GM23338 (cell line): ENCODE measurements around the gene SPIN2B. TPM values are rescaled to one million over a fixed set of nuclear protein-coding genes. Genes with fewer than 3 reads are reported as not detected.

Experiments used
- ATAC-seq: fragments of 200-7000 bp; cut with Tn5 transposase; 3 replicates; pipeline ENCODE4 v1.9.1; 2020
- DNase-seq: peaks from one replicate; pipeline ENCODE4 v3.0.0-alpha.2; 2015; ENCODE audit warnings: low spot score
- H2AFZ ChIP-seq: fragments of 200-600 bp; sonication (generic); 2 replicates; pipeline ENCODE4 v1.8.0; 2016; ENCODE audit warnings: antibody characterized with exemption, mild to moderate bottlenecking, moderate library complexity
- H3F3A ChIP-seq: fragments of 200-600 bp; sonication (generic); replicated peaks from 2 replicates; pipeline ENCODE4 v1.8.0; 2017; ENCODE audit warnings: antibody characterized with exemption, mixed run types, low read depth
- H3K27ac ChIP-seq: fragments of 200-600 bp; sonication (generic); 2 replicates; pipeline ENCODE4 v1.6.1; 2016; ENCODE audit warnings: low read depth
- H3K27me3 ChIP-seq: fragments of 200-600 bp; sonication (generic); 2 replicates; pipeline ENCODE4 v1.8.0; 2016; ENCODE audit warnings: mild to moderate bottlenecking, mixed run types, moderate library complexity; ENCODE audit not compliant: insufficient read depth
- H3K36me3 ChIP-seq: fragments of 200-600 bp; sonication (generic); 2 replicates; pipeline ENCODE4 v1.8.0; 2016; ENCODE audit warnings: mild to moderate bottlenecking; ENCODE audit not compliant: insufficient read depth
- H3K4me1 ChIP-seq: fragments of 200-600 bp; sonication (generic); 2 replicates; pipeline ENCODE4 v1.8.0; 2016; ENCODE audit warnings: mild to moderate bottlenecking, moderate library complexity; ENCODE audit not compliant: insufficient read depth
- H3K4me2 ChIP-seq: fragments of 200-600 bp; sonication (generic); 2 replicates; pipeline ENCODE4 v1.7.1; 2017; ENCODE audit warnings: mixed run types
- H3K4me3 ChIP-seq: fragments of 200-600 bp; sonication (generic); 2 replicates; pipeline ENCODE4 v1.6.1; 2016; ENCODE audit warnings: mixed run types
- H3K79me2 ChIP-seq: fragments of 200-600 bp; sonication (generic); replicated peaks from 2 replicates; pipeline ENCODE4 v1.8.0; 2017; ENCODE audit warnings: mild to moderate bottlenecking; ENCODE audit not compliant: insufficient read depth
- H3K9me2 ChIP-seq: fragments of 200-600 bp; sonication (generic); 2 replicates; pipeline ENCODE4 v1.8.0; 2017; ENCODE audit not compliant: insufficient read depth
- H4K20me1 ChIP-seq: fragments of 200-600 bp; sonication (generic); replicated peaks from 2 replicates; pipeline ENCODE4 v1.8.0; 2017; ENCODE audit warnings: mild to moderate bottlenecking; ENCODE audit not compliant: insufficient read depth
- H3K27ac Mint-ChIP-seq: 2 replicates; pipeline ENCODE4 v1.8.0; 2020; ENCODE audit warnings: inconsistent platforms, mild to moderate bottlenecking, moderate library complexity, mixed read lengths
- H3K27me3 Mint-ChIP-seq: 3 replicates; pipeline ENCODE4 v1.8.0; 2022; ENCODE audit warnings: low read depth, mild to moderate bottlenecking, moderate library complexity, mixed read lengths, inconsistent platforms; ENCODE audit not compliant: insufficient read depth, poor library complexity
- H3K36me3 Mint-ChIP-seq: 3 replicates; pipeline ENCODE4 v1.8.0; 2021; ENCODE audit warnings: low read depth, mild to moderate bottlenecking, inconsistent platforms, moderate library complexity, mixed read lengths
- H3K4me1 Mint-ChIP-seq: 3 replicates; pipeline ENCODE4 v1.8.0; 2020; ENCODE audit warnings: mild to moderate bottlenecking, inconsistent platforms, mixed read lengths
- H3K4me3 Mint-ChIP-seq: 3 replicates; pipeline ENCODE4 v1.8.0; 2021; ENCODE audit warnings: moderate library complexity, mild to moderate bottlenecking, inconsistent platforms, mixed read lengths
- H3K9me3 Mint-ChIP-seq: 3 replicates; pipeline ENCODE4 v1.8.0; 2020; ENCODE audit warnings: moderate library complexity, mild to moderate bottlenecking, inconsistent platforms, mixed read lengths
- CREB1 ChIP-seq: fragments of 250-450 bp; sonication (Bioruptor Pico); IDR thresholded peaks from 2 replicates; pipeline ENCODE4 v1.5.0; 2020; ENCODE audit warnings: low read depth, mild to moderate bottlenecking, moderate library complexity
- EZH2phosphoT487 ChIP-seq: fragments of 200-600 bp; sonication (generic); IDR thresholded peaks from one replicate; pipeline ENCODE4 v1.8.1; 2018; ENCODE audit warnings: antibody characterized with exemption; ENCODE audit not compliant: unreplicated experiment
- NANOG ChIP-seq: IDR thresholded peaks from 2 replicates; pipeline ENCODE4 v1.6.1; 2016; ENCODE audit warnings: antibody characterized with exemption, borderline replicate concordance
- POLR2AphosphoS5 ChIP-seq: IDR thresholded peaks from 2 replicates; pipeline ENCODE4 v1.6.1; 2016; ENCODE audit warnings: antibody characterized with exemption, low read depth
- REST ChIP-seq: IDR thresholded peaks from one replicate; pipeline ENCODE4 v1.6.1; 2018; ENCODE audit warnings: antibody characterized with exemption; ENCODE audit not compliant: unreplicated experiment
- STAT1 ChIP-seq: IDR thresholded peaks from one replicate; pipeline ENCODE4 v1.6.1; 2016; ENCODE audit warnings: antibody characterized with exemption; ENCODE audit not compliant: unreplicated experiment
- ZNF331 ChIP-seq: fragments of 250-450 bp; sonication (Bioruptor Pico); IDR thresholded peaks from 2 replicates; pipeline ENCODE4 v1.5.0; 2020; ENCODE audit warnings: low read depth, mild to moderate bottlenecking, moderate library complexity
- polyA plus RNA-seq: library from polyadenylated mRNA; unstranded; fragments of >200 nt; fragmentation: Nextera tagmentation; extraction: Ambion mirVana; gene quantifications from 2 replicates; pipeline ENCODE4 v1.2.1, GENCODE V29; 2016
- total RNA-seq: library from RNA; depleted of rRNA; stranded (reverse); fragments of >200 nt; shearing (Covaris generic); gene quantifications from 2 replicates; pipeline ENCODE4 v1.2.3, GENCODE V29; 2014
- TF ChIP-seq, protein P1 (sequence below): fragments of 250-450 bp; sonication (Bioruptor Pico); IDR thresholded peaks from 2 replicates; pipeline ENCODE4 v1.5.0; 2020; ENCODE audit warnings: mild to moderate bottlenecking, moderate library complexity
- TF ChIP-seq, protein P2 (sequence below), 2 experiments: fragments of 200-600 bp in 1 of 2; sonication (generic) in 1 of 2; conservative IDR thresholded peaks; 2 replicates each; pipeline versions ENCODE4 v1.5.1 to v1.6.1; 2016 to 2017; ENCODE audit warnings: antibody characterized with exemption in 2 of 2, low read depth in 2 of 2, mild to moderate bottlenecking in 2 of 2, moderate library complexity in 1 of 2

Gene SPIN2B
- total and polyA plus RNA-seq, 2 experiments from 2014 or later: 7.9 to 12.6 TPM

DNA sequence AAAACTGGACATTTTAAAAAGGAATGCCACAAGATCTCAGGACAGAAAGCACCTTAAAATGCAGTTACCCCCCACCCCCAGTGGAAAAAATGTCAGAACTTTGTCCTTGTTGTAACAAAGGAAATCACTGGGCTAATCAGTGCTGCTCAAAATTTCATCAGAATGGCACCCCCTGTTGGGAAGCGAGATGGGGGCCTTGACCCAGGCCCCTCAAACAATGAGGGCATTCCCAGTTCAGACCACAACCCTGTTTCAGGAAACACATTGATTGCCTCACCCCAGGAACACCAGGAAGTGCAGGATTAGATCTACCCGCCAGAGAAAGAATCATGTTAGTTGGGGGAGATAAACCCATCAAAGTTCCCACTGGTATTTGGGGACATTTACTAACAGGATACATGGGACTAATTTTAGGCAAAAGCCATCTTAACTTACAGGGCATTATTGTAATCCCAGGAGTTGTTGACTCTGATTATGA is 16.4 kb downstream of the SPIN2B start (continued):
- TF ChIP-seq, protein P1, sequence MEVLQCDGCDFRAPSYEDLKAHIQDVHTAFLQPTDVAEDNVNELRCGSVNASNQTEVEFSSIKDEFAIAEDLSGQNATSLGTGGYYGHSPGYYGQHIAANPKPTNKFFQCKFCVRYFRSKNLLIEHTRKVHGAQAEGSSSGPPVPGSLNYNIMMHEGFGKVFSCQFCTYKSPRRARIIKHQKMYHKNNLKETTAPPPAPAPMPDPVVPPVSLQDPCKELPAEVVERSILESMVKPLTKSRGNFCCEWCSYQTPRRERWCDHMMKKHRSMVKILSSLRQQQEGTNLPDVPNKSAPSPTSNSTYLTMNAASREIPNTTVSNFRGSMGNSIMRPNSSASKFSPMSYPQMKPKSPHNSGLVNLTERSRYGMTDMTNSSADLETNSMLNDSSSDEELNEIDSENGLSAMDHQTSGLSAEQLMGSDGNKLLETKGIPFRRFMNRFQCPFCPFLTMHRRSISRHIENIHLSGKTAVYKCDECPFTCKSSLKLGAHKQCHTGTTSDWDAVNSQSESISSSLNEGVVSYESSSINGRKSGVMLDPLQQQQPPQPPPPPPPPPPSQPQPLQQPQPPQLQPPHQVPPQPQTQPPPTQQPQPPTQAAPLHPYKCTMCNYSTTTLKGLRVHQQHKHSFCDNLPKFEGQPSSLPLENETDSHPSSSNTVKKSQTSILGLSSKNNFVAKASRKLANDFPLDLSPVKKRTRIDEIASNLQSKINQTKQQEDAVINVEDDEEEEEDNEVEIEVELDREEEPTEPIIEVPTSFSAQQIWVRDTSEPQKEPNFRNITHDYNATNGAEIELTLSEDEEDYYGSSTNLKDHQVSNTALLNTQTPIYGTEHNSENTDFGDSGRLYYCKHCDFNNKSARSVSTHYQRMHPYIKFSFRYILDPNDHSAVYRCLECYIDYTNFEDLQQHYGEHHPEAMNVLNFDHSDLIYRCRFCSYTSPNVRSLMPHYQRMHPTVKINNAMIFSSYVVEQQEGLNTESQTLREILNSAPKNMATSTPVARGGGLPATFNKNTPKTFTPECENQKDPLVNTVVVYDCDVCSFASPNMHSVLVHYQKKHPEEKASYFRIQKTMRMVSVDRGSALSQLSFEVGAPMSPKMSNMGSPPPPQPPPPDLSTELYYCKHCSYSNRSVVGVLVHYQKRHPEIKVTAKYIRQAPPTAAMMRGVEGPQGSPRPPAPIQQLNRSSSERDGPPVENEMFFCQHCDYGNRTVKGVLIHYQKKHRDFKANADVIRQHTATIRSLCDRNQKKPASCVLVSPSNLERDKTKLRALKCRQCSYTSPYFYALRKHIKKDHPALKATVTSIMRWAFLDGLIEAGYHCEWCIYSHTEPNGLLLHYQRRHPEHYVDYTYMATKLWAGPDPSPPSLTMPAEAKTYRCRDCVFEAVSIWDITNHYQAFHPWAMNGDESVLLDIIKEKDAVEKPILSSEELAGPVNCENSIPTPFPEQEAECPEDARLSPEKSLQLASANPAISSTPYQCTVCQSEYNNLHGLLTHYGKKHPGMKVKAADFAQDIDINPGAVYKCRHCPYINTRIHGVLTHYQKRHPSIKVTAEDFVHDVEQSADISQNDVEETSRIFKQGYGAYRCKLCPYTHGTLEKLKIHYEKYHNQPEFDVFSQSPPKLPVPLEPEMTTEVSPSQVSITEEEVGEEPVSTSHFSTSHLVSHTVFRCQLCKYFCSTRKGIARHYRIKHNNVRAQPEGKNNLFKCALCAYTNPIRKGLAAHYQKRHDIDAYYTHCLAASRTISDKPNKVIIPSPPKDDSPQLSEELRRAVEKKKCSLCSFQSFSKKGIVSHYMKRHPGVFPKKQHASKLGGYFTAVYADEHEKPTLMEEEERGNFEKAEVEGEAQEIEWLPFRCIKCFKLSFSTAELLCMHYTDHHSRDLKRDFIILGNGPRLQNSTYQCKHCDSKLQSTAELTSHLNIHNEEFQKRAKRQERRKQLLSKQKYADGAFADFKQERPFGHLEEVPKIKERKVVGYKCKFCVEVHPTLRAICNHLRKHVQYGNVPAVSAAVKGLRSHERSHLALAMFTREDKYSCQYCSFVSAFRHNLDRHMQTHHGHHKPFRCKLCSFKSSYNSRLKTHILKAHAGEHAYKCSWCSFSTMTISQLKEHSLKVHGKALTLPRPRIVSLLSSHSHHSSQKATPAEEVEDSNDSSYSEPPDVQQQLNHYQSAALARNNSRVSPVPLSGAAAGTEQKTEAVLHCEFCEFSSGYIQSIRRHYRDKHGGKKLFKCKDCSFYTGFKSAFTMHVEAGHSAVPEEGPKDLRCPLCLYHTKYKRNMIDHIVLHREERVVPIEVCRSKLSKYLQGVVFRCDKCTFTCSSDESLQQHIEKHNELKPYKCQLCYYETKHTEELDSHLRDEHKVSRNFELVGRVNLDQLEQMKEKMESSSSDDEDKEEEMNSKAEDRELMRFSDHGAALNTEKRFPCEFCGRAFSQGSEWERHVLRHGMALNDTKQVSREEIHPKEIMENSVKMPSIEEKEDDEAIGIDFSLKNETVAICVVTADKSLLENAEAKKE (CRISPR knock-in tag): no peak
- TF ChIP-seq CREB1 (CRISPR knock-in tag) (no peak), STAT1 (no peak), NANOG (no peak), EZH2phosphoT487 (no peak), ZNF331 (no peak)

- H3K27ac Mint-ChIP-seq: no peak overlapping the region
- no peak overlapping the region for H3K4me3 Mint-ChIP-seq
- peaks cover 27% of the 10 kb centered on the region for H3K9me3 Mint-ChIP-seq
- Histone ChIP-seq H3K4me3 (no peak overlapping the region), H3K79me2 (no peaks in the 10 kb centered on the region), H3K27me3 (no peaks in the 10 kb centered on the region), H3F3A (no peaks in the 10 kb centered on the region), H3K4me2 (no peak overlapping the region), H3K4me1 (no peaks in the 10 kb centered on the region), H3K36me3 (peaks cover 4% of the 10 kb centered on the region; the same call in 1 of the 2 replicates), H2AFZ (no peak overlapping the region), H3K27ac (no peak overlapping the region), H4K20me1 (no peaks in the 10 kb centered on the region), H3K9me2 (no peaks in the 10 kb centered on the region)
- TF ChIP-seq POLR2AphosphoS5 (no peak), CREB1 (CRISPR knock-in tag) (no peak), REST (no peak), STAT1 (no peak), EZH2phosphoT487 (no peak), ZNF331 (no peak)
- TF ChIP-seq, protein P2, sequence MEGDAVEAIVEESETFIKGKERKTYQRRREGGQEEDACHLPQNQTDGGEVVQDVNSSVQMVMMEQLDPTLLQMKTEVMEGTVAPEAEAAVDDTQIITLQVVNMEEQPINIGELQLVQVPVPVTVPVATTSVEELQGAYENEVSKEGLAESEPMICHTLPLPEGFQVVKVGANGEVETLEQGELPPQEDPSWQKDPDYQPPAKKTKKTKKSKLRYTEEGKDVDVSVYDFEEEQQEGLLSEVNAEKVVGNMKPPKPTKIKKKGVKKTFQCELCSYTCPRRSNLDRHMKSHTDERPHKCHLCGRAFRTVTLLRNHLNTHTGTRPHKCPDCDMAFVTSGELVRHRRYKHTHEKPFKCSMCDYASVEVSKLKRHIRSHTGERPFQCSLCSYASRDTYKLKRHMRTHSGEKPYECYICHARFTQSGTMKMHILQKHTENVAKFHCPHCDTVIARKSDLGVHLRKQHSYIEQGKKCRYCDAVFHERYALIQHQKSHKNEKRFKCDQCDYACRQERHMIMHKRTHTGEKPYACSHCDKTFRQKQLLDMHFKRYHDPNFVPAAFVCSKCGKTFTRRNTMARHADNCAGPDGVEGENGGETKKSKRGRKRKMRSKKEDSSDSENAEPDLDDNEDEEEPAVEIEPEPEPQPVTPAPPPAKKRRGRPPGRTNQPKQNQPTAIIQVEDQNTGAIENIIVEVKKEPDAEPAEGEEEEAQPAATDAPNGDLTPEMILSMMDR (conservative IDR thresholded peaks at IDR 0.05; ENCODE audit: low read depth in 2 of 2): peak in 1 of 2 experiments; percentile 9; a peak in 1 of 4 replicates
- peaks cover 2% of the 10 kb centered on the region for H3K27me3 Mint-ChIP-seq
- peaks cover 5% of the 10 kb centered on the region; the same call in 2 of the 3 replicates for H3K4me1 Mint-ChIP-seq
- DNase-seq: no peak
- peaks cover 89% of the 10 kb centered on the region for H3K36me3 Mint-ChIP-seq
- no peak for ATAC-seq
These were observed 16.9 kb downstream of the SPIN2B start for GRCh38 chrX:57104406-57104805.
